GM19372 (cell line): Measurements from ENCODE around the gene TMEM185A.
"Not testable (repeated sequence)": the region's sequence is repeated elsewhere in the genome, so short reads cannot be mapped to it uniquely, and the experiment has no call there.

Source experiments
- ATAC-seq: cut with Tn5 transposase; IDR thresholded peaks from one replicate; pipeline ENCODE4 v1.9.1; 2021; ENCODE audit warnings: mild to moderate bottlenecking, low read depth, moderate library complexity; ENCODE audit not compliant: unreplicated experiment

Gene TMEM185A

GRCh38 chrX:149563359-149563758, 68.2 kb downstream of the TMEM185A start:
- ATAC-seq: no peak

- ATAC-seq: not testable (repeated sequence)
Observed at GRCh38 chrX:149555251-149555650, 76.3 kb downstream of the TMEM185A start.

GRCh38 chrX:149551939-149552248, 79.7 kb downstream of the TMEM185A start:
- ATAC-seq: not testable (repeated sequence)

GRCh38 chrX:149551245-149551938, 80.2 kb downstream of the TMEM185A start:
- ATAC-seq: not testable (repeated sequence)

- ATAC-seq: not testable (repeated sequence)
Observed at GRCh38 chrX:149550454-149550853, 81.1 kb downstream of the TMEM185A start.

- ATAC-seq: not testable (repeated sequence)
Observed at GRCh38 chrX:149549701-149550100, 81.9 kb downstream of the TMEM185A start, which contains the start of gene HSFX3. HSFX3 (minus strand) TSS chrX:149549924; CDS start chrX:149549852, 72 bp downstream.

- not testable (repeated sequence) for ATAC-seq
Observed at GRCh38 chrX:149547782-149548181, 83.8 kb downstream of the TMEM185A start.

- not testable (repeated sequence) for ATAC-seq
Observed at GRCh38 chrX:149546962-149547361, 84.6 kb downstream of the TMEM185A start.
